Neural progenitor cell (in vitro differentiated cells): ENCODE measurements around the gene STK10.

Experiments used
- CTCF ChIP-seq: fragments of 200-600 bp; sonication (generic); IDR thresholded peaks from 2 replicates; pipeline ENCODE4 v1.5.1; 2017; ENCODE audit warnings: antibody characterized with exemption, mild to moderate bottlenecking
- EZH2 ChIP-seq: fragments of 200-600 bp; sonication (generic); IDR thresholded peaks from 2 replicates; pipeline ENCODE4 v1.6.1; 2017; ENCODE audit warnings: antibody characterized with exemption, mild to moderate bottlenecking, moderate library complexity

DNA sequence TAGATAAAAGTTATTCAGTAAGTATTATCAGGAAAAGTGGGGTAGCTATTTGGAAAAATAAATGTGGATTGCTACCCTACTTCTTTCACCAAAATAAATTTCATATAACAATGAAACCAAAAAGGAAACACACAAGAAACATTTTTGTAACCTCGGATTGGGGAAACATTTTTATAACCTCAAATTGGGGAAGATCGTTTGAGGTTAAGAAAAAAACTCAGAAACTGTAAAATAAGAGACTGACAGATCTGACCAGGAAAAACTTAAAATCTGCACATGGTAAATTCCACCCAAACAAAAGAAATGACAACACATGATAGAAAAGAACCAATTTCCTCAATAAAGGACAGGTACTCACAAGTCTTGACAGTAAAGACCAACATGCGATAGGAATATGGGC is 19.5 kb upstream of the STK10 start:
- TF ChIP-seq EZH2: no peak
- TF ChIP-seq CTCF: no peak
